ENCODE measurements around the gene FUT3.
"Not testable (repeated sequence)": the region's sequence is repeated elsewhere in the genome, so short reads cannot be mapped to it uniquely, and the experiment has no call there.

FUT3 gene

DNA sequence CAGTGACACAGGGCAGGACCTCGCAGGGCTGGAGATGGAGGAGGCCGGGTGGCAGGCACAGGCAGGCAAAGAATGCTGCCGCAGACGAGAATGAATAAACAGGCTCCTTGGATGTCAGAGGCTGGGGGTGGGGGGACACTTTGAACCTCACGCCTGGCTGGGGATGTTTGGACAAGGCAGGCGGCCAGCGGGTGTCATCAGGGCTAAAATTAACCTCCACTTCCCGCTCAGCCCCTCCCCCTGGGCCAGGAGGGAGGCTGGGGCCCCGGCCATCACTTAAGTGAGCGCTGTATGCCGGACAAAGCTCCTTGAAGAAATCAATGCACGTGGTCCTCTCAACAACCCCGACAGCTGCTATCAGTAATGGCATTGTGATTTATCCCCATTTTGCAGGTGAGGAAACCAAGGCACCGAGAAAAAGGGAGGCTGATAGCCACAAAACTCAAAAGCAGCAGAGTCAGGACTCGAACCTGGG is 29.4 kb upstream of the FUT3 start:
- FAIRE-seq (no peak), DNase-seq (ENCODE audit: insufficient read length, low spot score) (no peak)
- TF ChIP-seq, protein P1, sequence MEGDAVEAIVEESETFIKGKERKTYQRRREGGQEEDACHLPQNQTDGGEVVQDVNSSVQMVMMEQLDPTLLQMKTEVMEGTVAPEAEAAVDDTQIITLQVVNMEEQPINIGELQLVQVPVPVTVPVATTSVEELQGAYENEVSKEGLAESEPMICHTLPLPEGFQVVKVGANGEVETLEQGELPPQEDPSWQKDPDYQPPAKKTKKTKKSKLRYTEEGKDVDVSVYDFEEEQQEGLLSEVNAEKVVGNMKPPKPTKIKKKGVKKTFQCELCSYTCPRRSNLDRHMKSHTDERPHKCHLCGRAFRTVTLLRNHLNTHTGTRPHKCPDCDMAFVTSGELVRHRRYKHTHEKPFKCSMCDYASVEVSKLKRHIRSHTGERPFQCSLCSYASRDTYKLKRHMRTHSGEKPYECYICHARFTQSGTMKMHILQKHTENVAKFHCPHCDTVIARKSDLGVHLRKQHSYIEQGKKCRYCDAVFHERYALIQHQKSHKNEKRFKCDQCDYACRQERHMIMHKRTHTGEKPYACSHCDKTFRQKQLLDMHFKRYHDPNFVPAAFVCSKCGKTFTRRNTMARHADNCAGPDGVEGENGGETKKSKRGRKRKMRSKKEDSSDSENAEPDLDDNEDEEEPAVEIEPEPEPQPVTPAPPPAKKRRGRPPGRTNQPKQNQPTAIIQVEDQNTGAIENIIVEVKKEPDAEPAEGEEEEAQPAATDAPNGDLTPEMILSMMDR (IDR thresholded peaks at IDR 0.05; ENCODE audit: insufficient read depth, missing control alignments): no peak

- DNase-seq (ENCODE audit: insufficient read length, low spot score): no peak
- FAIRE-seq: no peak
- TF ChIP-seq, protein P1 (IDR thresholded peaks at IDR 0.05; ENCODE audit: insufficient read depth, missing control alignments): no peak
These were observed 28.9 kb upstream of the FUT3 start for GRCh38 chr19:5880196-5880595.

- TF ChIP-seq, protein P1 (IDR thresholded peaks at IDR 0.05; ENCODE audit: insufficient read depth, missing control alignments): no peak
- FAIRE-seq (no peak), DNase-seq (ENCODE audit: insufficient read length, low spot score) (no peak)
These were observed 26.6 kb upstream of the FUT3 start for GRCh38 chr19:5877882-5878281.

DNA sequence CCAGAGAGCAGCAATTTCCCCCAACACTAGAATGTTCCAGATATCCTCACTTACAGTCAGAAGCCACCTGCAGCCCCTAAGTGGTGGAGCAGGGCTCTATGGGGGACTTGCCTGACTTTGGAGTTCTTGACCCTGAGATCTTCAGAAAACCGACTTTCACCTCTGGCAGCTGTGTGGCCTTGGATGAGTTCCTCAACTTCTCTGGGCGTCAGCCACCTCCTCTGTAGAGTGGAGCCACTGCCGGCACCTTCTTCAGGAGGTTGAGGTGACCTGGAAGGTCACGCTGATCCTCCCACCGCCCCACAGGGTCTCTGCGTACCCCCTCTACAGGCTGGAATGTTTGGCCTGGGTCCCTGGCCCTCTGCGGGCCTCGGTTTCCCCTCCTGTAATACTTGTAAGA is 26.2 kb upstream of the FUT3 start:
- FAIRE-seq: no peak

GRCh38 chr19:5874496-5874895 is 23.2 kb upstream of the FUT3 start:
- FAIRE-seq; DNase-seq (ENCODE audit: insufficient read length, low spot score): not testable (repeated sequence)

More for the DNA sequence above, 26.2 kb upstream of the FUT3 start:
- DNase-seq (ENCODE audit: insufficient read length, low spot score): no peak
- TF ChIP-seq, protein P1 (IDR thresholded peaks at IDR 0.05; ENCODE audit: insufficient read depth, missing control alignments): no peak

DNA sequence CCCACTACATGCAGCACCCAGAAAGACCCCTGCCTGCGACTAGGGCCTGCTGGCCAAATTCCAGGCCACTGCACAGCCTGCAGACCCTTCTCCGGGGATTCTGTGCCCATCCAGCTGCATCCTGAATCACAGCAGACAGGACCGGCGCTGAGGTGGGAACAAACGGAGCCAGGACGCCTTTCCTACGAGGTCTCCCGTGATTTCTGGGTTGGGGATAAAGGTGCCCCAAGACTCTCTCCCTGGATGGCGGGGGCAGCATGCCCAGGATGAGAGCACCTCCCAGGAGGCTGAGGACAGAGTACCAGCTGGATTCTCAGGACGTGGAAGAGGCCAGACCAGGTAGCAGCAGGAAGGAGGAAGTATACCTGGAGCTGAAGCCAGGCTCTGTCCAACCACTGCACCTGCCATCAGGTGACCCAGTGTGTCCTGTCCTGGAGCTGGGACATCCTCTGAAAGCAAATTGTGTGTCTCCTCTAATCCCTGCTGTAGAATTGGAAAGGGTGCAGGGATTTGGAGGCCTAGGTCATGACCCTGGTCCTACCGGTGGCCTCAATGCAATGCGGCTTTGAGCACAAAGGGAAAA is 22.5 kb upstream of the FUT3 start:
- TF ChIP-seq, protein P1 (IDR thresholded peaks at IDR 0.05; ENCODE audit: insufficient read depth, missing control alignments): no peak
- no peak for DNase-seq (ENCODE audit: insufficient read length, low spot score)
- no peak for FAIRE-seq

GRCh38 chr19:5870986-5871394 is 19.7 kb upstream of the FUT3 start:
- FAIRE-seq: no peak
- no peak for DNase-seq (ENCODE audit: insufficient read length, low spot score)
- TF ChIP-seq, protein P1 (IDR thresholded peaks at IDR 0.05; ENCODE audit: insufficient read depth, missing control alignments): no peak

All from D721Med (cell line).